Measurements from ENCODE around the gene MAP3K4.

- TF ChIP-seq, protein P1, sequence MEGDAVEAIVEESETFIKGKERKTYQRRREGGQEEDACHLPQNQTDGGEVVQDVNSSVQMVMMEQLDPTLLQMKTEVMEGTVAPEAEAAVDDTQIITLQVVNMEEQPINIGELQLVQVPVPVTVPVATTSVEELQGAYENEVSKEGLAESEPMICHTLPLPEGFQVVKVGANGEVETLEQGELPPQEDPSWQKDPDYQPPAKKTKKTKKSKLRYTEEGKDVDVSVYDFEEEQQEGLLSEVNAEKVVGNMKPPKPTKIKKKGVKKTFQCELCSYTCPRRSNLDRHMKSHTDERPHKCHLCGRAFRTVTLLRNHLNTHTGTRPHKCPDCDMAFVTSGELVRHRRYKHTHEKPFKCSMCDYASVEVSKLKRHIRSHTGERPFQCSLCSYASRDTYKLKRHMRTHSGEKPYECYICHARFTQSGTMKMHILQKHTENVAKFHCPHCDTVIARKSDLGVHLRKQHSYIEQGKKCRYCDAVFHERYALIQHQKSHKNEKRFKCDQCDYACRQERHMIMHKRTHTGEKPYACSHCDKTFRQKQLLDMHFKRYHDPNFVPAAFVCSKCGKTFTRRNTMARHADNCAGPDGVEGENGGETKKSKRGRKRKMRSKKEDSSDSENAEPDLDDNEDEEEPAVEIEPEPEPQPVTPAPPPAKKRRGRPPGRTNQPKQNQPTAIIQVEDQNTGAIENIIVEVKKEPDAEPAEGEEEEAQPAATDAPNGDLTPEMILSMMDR (IDR thresholded peaks at IDR 0.05; ENCODE audit: poor library complexity, severe bottlenecking): no peak
- TF ChIP-seq RAD21 (conservative IDR thresholded peaks at IDR 0.05) (no peak), MXI1 (conservative IDR thresholded peaks at IDR 0.05; ENCODE audit: poor library complexity, severe bottlenecking) (no peak), EP300 (conservative IDR thresholded peaks at IDR 0.05; ENCODE audit: poor library complexity, severe bottlenecking) (no peak), EZH2 (IDR thresholded peaks at IDR 0.05; ENCODE audit: borderline replicate concordance, insufficient read depth, low read length, poor library complexity, severe bottlenecking) (no peak), TAF1 (IDR thresholded peaks at IDR 0.05; ENCODE audit: low read depth) (no peak), SMC3 (conservative IDR thresholded peaks at IDR 0.05; ENCODE audit: poor library complexity) (no peak), POLR2AphosphoS5 (IDR thresholded peaks at IDR 0.05) (no peak)
Observed at GRCh38 chr6:160966493-160967229, 24.9 kb upstream of the MAP3K4 start.
